Neural progenitor cell (in vitro differentiated cells): ENCODE data around the gene ARIH2. TPM values are rescaled to one million over a fixed set of nuclear protein-coding genes. Genes with fewer than 3 reads are reported as not detected.

ENCODE experiments used
- DNase-seq: peaks from one replicate; pipeline ENCODE4 v3.0.0-alpha.2; 2016; ENCODE audit warnings: low spot score
- H2AFZ ChIP-seq: fragments of 200-600 bp; sonication (generic); replicated peaks from 2 replicates; pipeline ENCODE4 v1.6.1; 2016; ENCODE audit warnings: antibody characterized with exemption
- H3F3A ChIP-seq: fragments of 200-600 bp; sonication (generic); 2 replicates; pipeline ENCODE4 v1.6.1; 2016; ENCODE audit warnings: antibody characterized with exemption, low read depth
- H3K27ac ChIP-seq: fragments of 200-600 bp; sonication (generic); 2 replicates; pipeline ENCODE4 v1.5.1; 2016; ENCODE audit warnings: mild to moderate bottlenecking
- H3K27me3 ChIP-seq: fragments of 200-600 bp; sonication (generic); 2 replicates; pipeline ENCODE4 v1.6.1; 2016; ENCODE audit warnings: mild to moderate bottlenecking, moderate library complexity
- H3K36me3 ChIP-seq: fragments of 200-600 bp; sonication (generic); 2 replicates; pipeline ENCODE4 v1.5.1; 2016
- H3K4me1 ChIP-seq: fragments of 200-600 bp; sonication (generic); 2 replicates; pipeline ENCODE4 v1.6.1; 2016; ENCODE audit warnings: mixed run types
- H3K4me2 ChIP-seq: fragments of 200-600 bp; sonication (generic); 2 replicates; pipeline ENCODE4 v1.6.1; 2016
- H3K4me3 ChIP-seq: fragments of 200-600 bp; sonication (generic); 2 replicates; pipeline ENCODE4 v1.5.1; 2016
- H3K79me2 ChIP-seq: fragments of 200-600 bp; sonication (generic); 2 replicates; pipeline ENCODE4 v1.6.1; 2016; ENCODE audit warnings: low read depth
- H3K9ac ChIP-seq: fragments of 200-600 bp; sonication (generic); 2 replicates; pipeline ENCODE4 v1.6.1; 2016
- H3K9me3 ChIP-seq: fragments of 200-600 bp; sonication (generic); 2 replicates; pipeline ENCODE4 v1.5.1; 2016; ENCODE audit warnings: low read depth
- H4K20me1 ChIP-seq: fragments of 200-600 bp; sonication (generic); 2 replicates; pipeline ENCODE4 v1.6.1; 2016; ENCODE audit warnings: low read depth
- H3K27ac Mint-ChIP-seq: 3 replicates; pipeline ENCODE4 v1.8.0; 2021; ENCODE audit warnings: mixed read lengths
- H3K27me3 Mint-ChIP-seq: 2 replicates; pipeline ENCODE4 v1.8.0; 2022; ENCODE audit warnings: low read depth, mild to moderate bottlenecking, inconsistent platforms, moderate library complexity, mixed read lengths; ENCODE audit not compliant: insufficient read depth
- H3K36me3 Mint-ChIP-seq: 3 replicates; pipeline ENCODE4 v1.8.0; 2021; ENCODE audit warnings: mixed read lengths
- H3K4me1 Mint-ChIP-seq: 3 replicates; pipeline ENCODE4 v1.8.0; 2021; ENCODE audit warnings: mixed read lengths
- H3K4me3 Mint-ChIP-seq: 3 replicates; pipeline ENCODE4 v1.8.0; 2021; ENCODE audit warnings: mild to moderate bottlenecking, moderate library complexity, mixed read lengths
- H3K9me3 Mint-ChIP-seq: 3 replicates; pipeline ENCODE4 v1.8.0; 2020; ENCODE audit warnings: mixed read lengths
- EZH2 ChIP-seq: fragments of 200-600 bp; sonication (generic); IDR thresholded peaks from 2 replicates; pipeline ENCODE4 v1.6.1; 2017; ENCODE audit warnings: antibody characterized with exemption, mild to moderate bottlenecking, moderate library complexity
- EZH2phosphoT487 ChIP-seq: fragments of 200-600 bp; sonication (generic); IDR thresholded peaks from 2 replicates; pipeline ENCODE4 v1.6.1; 2017; ENCODE audit warnings: antibody characterized with exemption
- total RNA-seq: library from RNA; depleted of rRNA; stranded (reverse); fragments of >200 nt; gene quantifications from 2 replicates; pipeline ENCODE4 v1.2.3, GENCODE V29; 2015; ENCODE audit warnings: low replicate concordance
- TF ChIP-seq, protein P1 (sequence below): fragments of 200-600 bp; sonication (generic); IDR thresholded peaks from 2 replicates; pipeline ENCODE4 v1.5.1; 2017; ENCODE audit warnings: antibody characterized with exemption, mild to moderate bottlenecking

The ARIH2 gene
- total RNA-seq, 1 donor from 2014 or later: 101 TPM

- H3K27ac Mint-ChIP-seq: no peak overlapping the region
- Histone ChIP-seq H3K9me3 (no peaks in the 10 kb centered on the region), H3K27me3 (no peaks in the 10 kb centered on the region), H3K36me3 (no peaks in the 10 kb centered on the region), H3K4me3 (no peak overlapping the region), H3F3A (peaks cover 27% of the 10 kb centered on the region), H3K4me2 (no peak overlapping the region), H4K20me1 (peaks cover 16% of the 10 kb centered on the region), H3K27ac (no peak overlapping the region), H3K79me2 (peaks cover 16% of the 10 kb centered on the region), H2AFZ (no peak overlapping the region), H3K4me1 (no peaks in the 10 kb centered on the region), H3K9ac (no peak overlapping the region)
- H3K9me3 Mint-ChIP-seq: no peaks in the 10 kb centered on the region
- no peak for DNase-seq
- H3K4me3 Mint-ChIP-seq: no peak overlapping the region
- TF ChIP-seq EZH2 (no peak), EZH2phosphoT487 (no peak)
- TF ChIP-seq, protein P1, sequence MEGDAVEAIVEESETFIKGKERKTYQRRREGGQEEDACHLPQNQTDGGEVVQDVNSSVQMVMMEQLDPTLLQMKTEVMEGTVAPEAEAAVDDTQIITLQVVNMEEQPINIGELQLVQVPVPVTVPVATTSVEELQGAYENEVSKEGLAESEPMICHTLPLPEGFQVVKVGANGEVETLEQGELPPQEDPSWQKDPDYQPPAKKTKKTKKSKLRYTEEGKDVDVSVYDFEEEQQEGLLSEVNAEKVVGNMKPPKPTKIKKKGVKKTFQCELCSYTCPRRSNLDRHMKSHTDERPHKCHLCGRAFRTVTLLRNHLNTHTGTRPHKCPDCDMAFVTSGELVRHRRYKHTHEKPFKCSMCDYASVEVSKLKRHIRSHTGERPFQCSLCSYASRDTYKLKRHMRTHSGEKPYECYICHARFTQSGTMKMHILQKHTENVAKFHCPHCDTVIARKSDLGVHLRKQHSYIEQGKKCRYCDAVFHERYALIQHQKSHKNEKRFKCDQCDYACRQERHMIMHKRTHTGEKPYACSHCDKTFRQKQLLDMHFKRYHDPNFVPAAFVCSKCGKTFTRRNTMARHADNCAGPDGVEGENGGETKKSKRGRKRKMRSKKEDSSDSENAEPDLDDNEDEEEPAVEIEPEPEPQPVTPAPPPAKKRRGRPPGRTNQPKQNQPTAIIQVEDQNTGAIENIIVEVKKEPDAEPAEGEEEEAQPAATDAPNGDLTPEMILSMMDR: no peak
- H3K36me3 Mint-ChIP-seq: no peaks in the 10 kb centered on the region
- H3K27me3 Mint-ChIP-seq: peaks cover 7% of the 10 kb centered on the region
- H3K4me1 Mint-ChIP-seq: peaks cover 17% of the 10 kb centered on the region
Observed at GRCh38 chr3:48915296-48915695, 3.3 kb upstream of the ARIH2 start.

DNA sequence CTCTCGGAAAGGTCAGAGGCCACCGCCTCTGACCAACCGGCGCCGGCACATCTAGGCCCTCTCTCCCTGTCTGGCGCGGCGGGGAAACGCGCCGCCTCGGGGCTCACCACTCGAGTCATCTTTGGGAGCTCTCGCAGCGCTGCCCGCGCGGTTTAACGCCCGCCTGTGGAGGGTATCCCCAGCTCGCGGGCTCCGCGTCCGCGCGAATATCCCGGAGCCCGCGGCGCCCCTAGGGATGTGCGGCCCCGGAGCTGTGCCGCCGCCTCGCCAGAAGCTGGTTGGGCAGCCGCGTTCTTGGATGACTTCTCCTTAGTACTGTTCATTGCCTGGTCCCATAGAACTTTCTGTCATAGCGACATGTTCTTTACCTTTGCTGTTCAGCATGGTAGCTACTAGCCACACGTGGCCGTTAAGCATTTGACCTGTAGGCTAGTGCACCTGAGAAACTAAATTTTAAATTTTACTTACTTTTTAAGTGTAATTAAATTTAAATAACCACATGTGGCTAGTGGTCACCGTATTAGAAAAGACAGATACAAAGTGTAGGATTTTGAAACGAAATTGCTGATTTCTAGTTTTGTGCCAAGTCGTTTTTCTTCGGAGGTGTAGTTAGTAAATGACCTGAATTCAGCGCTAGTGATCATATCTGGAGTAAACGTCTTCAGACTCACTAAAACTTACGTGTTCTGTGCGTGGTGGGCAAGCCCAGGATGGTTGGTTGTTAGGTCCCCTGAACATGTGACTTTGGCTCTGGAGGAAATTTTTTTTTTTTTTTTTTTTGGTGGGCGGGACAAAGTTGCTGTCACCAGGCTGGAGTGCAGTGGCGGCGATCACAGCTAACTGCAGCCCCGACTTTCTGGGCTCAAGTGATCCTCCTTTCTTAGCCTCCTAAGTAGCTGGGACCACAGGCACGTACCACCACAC lies 835 bp downstream of the ARIH2 start:
- peaks cover 17% of the 10 kb centered on the region for H3K4me1 Mint-ChIP-seq
- peaks cover 3% of the 10 kb centered on the region for H3K36me3 Mint-ChIP-seq
- no peaks in the 10 kb centered on the region for H3K9me3 Mint-ChIP-seq
- Histone ChIP-seq H3K9ac (peak overlapping the region; percentile 74), H3K27ac (peak overlapping the region; percentile 95), H3K4me1 (no peaks in the 10 kb centered on the region), H3K4me3 (peak overlapping the region; percentile 84), H3F3A (peaks cover 27% of the 10 kb centered on the region), H2AFZ (peak overlapping the region; percentile 85), H4K20me1 (peaks cover 42% of the 10 kb centered on the region), H3K4me2 (peak overlapping the region; percentile 82), H3K27me3 (no peaks in the 10 kb centered on the region), H3K36me3 (no peaks in the 10 kb centered on the region), H3K79me2 (peaks cover 56% of the 10 kb centered on the region), H3K9me3 (no peaks in the 10 kb centered on the region)
- no peak for TF ChIP-seq EZH2phosphoT487
- no peak for TF ChIP-seq EZH2
- TF ChIP-seq, protein P1: no peak
- peak overlapping the region; percentile 88 for H3K4me3 Mint-ChIP-seq
- H3K27me3 Mint-ChIP-seq: peaks cover 7% of the 10 kb centered on the region
- peak overlapping the region; percentile 12 for H3K27ac Mint-ChIP-seq
- peak; percentile 46 for DNase-seq

- Mint-ChIP-seq H3K4me3 (no peak overlapping the region), H3K36me3 (peaks cover 22% of the 10 kb centered on the region), H3K27me3 (peaks cover 1% of the 10 kb centered on the region), H3K4me1 (peaks cover 4% of the 10 kb centered on the region), H3K27ac (no peak overlapping the region), H3K9me3 (no peaks in the 10 kb centered on the region)
- Histone ChIP-seq H3K9ac (no peak overlapping the region), H3K79me2 (peaks cover 97% of the 10 kb centered on the region), H3K36me3 (peaks cover 3% of the 10 kb centered on the region), H3F3A (no peaks in the 10 kb centered on the region), H3K27ac (no peak overlapping the region), H3K27me3 (no peaks in the 10 kb centered on the region), H4K20me1 (peaks cover 55% of the 10 kb centered on the region), H3K9me3 (no peaks in the 10 kb centered on the region), H2AFZ (no peak overlapping the region), H3K4me1 (no peaks in the 10 kb centered on the region), H3K4me2 (no peak overlapping the region), H3K4me3 (no peak overlapping the region)
- DNase-seq: no peak
- TF ChIP-seq EZH2phosphoT487 (no peak), EZH2 (no peak)
- TF ChIP-seq, protein P1: no peak
Observed at GRCh38 chr3:48926425-48927392, 8.1 kb downstream of the ARIH2 start.
